NCI-H146 treated with DMSO at 0.1 percent for 48 hours (cell line): ENCODE results near the gene SRGAP2C.
"Not testable (repeated sequence)": the region's sequence is repeated elsewhere in the genome, so short reads cannot be mapped to it uniquely, and the experiment has no call there.

Experiments
- DNase-seq: peaks from one replicate; lab custom pipeline; 2025; ENCODE audit not compliant: unreplicated experiment; lab: John Stamatoyannopoulos, UW

The SRGAP2C gene

DNA sequence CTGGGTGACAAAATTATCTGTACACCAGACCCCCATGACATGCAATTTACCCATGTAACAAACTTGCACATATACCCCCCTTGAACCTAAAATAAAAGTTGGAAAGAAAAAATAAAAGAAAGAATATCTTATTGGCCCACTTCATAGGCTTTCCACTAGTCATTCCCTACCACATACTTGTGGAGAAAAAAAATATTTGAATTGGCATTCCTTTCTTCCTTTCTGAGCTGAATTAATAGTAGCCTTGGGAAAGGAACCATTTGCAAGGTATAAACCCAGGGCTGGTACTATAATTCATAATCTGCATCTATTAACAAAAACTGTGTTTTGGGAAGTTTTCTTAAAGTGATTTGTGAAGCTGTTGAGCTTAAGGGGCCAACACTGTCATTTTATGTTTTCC, 140.0 kb downstream of the SRGAP2C start:
- not testable (repeated sequence) for DNase-seq

DNA sequence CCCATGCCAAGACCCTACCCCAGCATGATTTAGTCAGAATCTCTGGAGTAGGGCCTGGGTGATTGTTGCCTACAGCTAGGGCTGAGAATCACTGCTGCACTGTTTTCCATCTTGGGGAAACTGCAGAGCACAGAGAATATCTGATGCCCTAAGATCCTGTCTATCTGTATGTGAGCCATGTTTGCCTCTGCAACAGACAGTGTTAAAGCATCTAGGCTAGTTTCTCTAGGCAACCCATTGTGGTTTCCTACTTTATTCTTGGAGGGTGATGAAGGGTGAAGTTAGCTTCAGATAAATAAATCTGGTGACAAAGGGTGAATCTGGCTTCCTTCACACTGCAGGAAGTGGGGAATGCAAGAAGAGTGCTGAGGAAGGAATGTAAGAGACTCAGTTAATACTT, 147.4 kb downstream of the SRGAP2C start:
- DNase-seq, result not testable (repeated sequence)

DNA sequence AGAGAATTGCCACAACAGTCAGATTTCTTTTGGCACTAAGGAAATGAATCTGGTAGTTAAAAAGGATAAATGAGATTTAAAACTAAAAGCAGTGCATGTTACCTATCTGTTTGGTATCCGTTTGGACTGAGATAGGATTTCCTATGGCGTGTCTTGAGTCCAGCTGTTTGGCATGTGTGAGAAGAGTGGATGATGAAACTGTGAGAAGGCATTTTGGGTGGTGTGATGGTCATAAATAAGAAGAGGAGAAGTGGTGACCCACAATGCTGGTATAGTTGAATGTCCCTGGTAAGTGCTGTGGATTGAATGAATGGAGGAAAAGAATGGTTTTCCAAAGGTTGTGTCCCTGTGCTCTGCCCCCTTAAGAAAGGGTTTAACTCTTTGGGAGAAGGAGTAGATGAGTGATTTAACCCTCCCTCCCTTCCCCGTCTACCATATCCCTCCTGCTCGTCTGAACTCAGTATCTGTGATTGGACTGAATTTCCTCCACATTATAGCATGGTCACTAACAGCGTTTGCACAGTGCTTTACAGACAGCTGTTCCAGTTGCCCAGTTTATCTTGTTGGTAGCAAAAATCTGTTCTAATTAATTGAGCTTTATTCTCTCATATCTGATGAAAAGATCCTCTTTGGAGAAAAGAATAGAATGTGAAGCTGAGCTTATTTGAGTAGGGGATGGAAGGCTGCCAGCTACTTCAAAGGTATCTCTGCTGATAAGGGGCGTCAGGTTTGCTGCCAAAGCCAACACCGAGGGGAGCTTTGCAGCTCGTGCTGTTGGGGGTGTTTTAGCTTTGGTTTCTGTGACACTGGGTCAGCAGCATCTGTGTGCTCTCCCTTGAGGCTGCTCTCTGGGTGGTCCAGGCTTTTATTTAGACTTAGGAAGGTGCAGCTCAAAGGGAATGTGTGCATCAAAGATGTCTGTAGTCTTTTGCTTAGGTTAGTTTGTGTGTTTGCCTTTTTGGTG, 148.1 kb downstream of the SRGAP2C start:
- not testable (repeated sequence) for DNase-seq

DNA sequence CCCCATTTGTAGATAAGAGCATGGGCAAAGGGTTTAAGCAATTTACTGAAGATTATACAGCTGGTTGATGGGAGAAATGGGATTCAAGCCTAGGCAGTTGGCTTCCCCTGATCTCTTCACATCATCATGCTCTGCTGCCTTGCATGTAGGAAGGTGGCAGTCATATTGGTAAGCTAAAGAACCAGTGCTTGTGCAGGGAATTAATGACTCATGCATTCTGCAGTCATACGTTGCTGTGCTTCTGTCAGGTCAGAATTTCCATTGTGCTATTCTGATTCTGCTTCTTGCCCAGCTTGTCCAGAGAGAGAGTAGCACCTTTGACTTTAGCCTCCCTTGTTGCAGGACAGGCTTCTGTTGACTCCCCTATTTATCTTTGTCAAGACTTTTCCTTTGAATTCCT, 153.2 kb downstream of the SRGAP2C start:
- not testable (repeated sequence) for DNase-seq

DNA sequence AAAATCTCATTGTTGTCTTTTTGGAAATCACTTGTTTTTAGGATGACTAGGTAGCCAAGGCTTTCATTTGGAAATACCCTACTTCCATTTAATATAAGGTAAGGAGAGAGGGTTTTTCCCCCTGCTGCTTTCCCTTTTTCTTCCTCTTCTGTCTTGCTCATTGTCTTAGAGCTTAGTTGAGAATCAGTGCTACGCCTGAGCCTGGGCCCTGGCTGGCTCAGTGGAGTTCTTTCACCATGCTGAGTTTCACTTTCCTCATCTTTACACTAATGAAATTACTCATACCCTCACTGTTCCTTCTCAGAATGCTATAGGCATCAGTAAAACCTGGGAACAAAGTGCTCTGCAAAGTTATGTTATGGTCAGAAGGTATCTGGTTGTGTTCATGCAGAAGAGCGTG, 154.8 kb downstream of the SRGAP2C start:
- not testable (repeated sequence) for DNase-seq

DNA sequence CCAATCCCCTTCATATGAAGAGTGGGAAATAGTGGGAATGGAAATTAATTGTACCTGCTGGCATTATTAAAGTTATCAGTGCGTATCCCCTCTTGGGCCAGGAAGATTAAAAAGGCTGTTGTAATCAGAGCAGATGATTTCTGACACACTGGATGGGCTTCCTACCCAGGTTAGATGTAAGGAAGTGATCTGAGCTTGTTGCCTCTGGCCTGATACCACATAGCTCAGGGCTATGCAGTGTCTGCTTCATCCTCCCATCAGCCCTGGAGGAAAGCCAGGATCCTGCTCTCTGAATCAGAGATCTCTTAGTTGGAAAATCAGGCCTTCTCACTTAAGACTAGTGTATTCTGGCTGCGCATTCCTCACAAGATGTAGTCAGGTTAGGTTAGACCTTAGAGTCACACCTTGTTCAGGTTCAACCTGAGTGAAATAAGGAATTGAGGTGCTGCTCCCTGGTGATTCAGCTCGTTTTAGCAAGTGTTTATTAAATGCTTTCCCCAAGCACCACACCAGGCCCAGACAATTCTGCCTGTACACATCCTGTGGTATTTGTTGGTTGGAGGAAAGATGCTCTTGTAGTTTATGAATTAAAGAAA, 158.6 kb downstream of the SRGAP2C start:
- DNase-seq, result not testable (repeated sequence)

DNA sequence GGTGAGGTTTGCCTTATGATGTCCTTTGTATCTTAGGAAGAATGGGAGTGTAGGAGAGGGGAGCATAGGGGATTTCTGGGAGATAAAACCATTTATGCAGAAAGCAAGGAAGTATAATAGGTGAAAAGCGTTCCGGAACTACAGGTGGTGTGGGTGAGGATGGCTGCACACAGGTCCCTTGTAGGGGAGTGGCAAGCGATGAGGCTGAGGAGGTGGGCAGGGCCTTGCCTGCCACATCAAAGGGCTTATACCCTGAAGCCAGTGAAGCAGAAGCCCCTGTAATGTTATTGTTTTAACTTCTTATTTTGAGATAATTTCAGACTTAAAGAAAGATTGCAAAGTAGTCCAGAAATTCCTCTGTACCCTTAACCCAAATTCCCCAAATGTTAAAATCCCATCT, 159.6 kb downstream of the SRGAP2C start:
- DNase-seq, result not testable (repeated sequence)

DNA sequence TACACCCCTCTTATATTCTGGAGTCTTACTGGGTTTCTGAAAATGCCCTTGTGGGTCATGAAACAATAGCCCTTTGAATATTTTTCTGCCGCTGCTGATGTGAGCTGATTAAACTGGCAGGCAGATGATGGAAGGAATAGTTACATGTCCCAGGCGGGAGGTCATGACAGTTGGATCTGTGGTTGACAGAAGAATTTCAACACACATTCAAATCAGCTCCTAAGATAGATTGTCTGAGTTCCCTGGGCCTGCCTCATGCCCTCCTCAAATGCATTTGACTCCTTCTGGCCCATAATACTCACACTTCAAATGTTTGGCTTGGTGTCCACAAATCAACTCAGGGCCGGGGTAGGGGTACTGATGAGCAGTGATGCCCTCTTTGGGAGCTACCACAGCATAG, 161.9 kb downstream of the SRGAP2C start:
- DNase-seq, result not testable (repeated sequence)

DNA sequence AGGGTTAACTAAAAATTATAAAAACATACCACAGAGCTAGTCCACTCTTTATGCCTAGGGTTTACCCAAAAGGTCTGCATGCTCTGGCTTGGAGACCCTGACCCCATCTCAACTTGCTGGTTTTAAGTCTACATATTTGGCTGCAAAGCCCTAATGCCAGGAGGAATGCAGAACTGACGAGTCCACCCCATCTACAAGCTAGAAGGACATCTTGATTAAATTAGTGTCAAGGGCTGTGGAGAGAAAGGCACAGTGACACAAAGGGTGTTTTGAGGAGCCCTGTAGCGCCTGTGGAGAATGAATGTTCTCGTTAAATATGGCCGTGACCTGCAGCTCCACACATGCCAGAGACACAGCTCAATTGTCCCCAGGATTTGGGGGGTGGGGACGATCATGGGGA, 162.7 kb downstream of the SRGAP2C start:
- not testable (repeated sequence) for DNase-seq

DNA sequence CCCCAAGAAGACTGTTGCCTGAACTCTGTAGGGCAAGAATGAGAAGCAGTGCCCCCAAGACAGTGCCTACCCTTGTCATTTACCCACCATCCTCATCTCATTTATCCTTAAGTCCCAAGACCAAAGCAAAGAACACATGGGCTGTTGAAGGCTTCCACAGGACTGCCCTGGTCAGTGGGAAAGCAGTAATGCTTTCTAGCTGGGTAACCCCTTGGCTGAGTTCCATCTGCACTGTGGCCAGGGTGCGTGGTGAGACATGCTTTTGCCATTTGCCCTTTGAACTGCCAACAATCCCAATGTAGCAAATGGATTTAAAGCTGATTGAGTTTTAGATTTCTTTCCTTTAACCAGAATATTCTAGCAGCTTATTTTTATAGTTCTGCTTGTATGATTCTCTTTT, 163.3 kb downstream of the SRGAP2C start:
- not testable (repeated sequence) for DNase-seq

DNA sequence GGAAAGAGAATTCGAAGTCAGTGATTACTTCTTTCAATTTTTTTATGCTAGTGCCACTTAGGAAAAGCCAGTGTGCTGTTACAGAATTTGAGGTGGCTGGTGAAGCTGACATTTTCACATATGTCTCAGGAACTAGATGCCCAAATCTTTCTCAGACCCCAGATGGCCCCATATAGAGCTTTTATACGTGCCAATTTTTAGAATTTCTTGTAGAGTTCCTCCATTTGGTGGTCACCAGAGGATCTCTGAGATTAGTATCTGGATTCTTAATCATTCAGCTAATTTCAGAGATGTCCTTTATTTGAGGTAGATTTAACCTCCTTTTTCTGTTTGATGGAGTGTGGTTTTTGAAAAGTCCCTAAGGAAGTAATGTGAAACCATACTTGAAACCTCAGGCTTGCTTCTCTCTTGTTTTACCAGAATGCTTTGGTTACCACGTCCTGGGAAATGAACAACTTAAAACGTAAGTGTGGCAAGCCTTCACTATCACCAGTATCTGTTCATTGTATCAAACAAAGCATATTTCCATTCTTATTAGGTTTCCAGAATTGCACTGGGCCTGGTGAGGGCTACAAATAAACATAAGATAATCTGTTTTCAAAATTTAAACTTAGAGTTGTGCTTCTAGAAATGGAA, 164.7 kb downstream of the SRGAP2C start:
- not testable (repeated sequence) for DNase-seq

DNA sequence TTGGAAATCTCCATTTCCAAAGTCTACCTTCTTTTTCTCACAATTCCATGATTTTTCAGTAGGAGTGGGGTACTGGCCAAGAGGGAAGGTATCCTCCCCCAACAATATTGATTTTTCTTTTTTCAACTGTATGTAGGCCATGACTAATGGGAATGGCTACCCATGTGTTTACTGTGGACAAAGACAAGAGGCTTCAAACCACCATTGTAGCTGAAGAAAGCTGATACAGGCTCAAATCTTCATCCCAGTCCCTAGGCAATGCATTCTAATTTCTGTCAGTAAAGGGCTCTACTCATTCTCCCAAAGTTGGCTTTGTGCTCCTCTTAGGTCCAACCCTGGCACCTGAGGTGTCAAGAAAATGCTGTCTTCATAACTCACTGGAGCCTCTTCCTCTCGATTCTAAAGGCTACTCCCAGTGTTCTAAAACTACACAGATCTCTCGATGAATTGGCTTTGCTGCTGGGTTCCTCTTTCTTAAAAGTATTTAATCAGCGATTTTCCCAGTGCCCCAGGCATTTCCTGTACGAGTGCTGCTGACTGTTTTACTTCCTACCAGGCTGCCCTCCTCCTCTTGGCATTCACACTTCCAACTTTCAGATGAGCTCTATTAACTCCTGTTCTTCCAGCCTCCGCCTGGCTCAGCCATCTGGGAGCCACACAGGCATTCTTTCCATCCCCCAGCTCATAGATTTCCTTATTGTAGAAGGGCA, 171.1 kb downstream of the SRGAP2C start:
- not testable (repeated sequence) for DNase-seq

DNA sequence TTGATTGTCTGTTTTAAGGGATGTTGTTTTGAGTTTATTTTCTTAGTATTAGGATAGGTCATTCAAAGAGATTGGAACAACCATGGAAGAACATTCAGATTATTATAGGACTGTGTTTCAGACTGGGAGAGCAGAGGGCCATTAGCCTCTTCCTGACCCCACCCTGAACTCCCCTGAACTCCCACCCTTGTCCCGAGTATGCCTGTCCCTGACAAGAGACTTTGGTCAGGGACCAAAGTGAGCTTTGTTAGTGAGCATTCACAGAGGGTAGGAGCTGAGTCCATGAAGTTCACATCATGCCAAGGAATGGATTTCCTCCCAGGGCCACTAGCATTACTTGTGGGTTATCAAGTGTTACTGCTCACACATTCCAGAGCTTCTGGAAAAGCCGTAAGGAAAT, 172.0 kb downstream of the SRGAP2C start:
- not testable (repeated sequence) for DNase-seq

DNA sequence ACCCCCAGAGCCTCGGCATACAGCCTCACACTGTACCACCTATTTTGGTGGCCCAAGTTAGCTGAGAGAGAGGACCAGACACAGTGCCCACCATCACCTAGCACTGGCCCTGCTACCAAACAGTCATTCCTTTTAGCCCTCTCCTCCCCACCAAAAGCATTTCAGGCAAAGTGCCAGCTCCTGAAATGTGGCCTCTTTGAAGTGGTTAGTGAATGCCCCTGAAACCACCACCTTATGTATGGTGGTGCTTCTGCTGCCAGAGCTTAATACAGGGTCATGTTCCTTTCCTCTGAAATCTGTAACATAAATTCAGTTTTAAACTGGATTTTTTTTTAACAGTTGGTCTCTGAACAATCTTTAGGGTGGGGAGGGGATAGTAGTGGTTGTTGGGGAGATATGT, 175.8 kb downstream of the SRGAP2C start:
- DNase-seq, result not testable (repeated sequence)

DNA sequence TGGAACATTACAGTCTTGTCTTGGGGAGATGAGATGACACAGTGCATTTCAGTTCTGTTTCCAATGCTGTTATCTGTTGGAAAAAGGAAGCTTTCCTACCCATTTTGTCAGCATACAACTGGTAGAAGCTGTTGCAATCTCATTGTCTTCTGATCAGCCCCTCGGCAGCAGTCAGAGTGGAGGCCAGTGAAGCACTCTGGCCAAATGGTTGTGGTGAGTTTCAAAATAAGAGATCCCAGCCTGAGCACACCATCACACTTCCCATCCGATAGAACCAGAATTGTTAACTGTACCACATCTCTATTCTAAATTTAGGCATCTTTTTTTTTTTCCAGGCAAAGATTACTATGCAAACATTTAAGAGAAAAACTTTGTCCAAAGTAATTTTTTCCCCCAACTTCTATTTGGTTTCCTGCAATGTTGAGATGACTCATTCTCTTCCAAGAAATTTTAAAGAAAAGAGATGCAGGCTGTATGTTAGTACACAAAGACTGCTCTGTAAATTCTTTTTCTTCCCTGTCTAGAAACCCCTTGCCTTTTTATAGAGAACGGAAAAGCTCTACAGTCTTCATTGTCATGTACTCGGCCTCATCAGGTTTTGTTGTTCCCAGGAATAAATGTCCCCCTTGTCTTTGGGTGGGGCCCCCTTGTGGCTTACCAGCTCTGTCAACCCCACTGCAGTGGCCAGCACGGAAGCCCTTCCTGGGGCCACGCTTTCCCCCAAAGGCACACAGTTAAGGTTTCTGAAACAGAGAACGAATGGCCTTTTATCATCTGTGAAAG, 176.9 kb downstream of the SRGAP2C start:
- DNase-seq, result not testable (repeated sequence)

DNA sequence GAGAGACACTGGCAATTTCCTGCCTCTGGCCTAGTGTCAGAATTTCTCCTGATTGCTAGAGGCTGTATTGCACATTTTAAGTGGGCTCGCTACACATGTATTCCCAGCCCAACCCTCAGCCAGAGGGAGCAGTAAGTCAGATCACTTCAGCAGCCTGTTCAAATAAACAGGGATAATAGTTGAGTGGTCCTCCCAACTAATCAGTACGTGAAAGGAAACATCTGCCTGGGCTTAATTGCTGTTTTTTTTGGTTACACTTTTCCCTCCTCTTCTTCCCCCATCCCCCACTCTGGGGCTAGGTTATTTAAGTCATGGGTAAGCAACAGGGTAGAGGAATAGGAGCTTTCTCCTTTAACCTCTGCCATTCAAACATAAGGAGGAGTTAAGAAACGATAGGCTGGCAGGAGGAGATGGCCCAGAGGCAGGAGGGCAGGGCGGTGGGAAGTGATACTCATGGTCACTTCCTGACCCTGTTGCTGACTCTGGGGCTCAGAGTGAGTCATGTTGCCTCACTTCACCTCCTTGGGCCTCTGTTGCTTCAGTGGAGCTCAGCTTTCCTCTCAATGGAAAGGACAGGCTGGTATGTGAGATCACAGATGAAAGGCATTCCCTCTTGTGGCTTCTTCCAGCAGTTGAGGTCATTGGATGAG, 177.6 kb downstream of the SRGAP2C start:
- DNase-seq, result not testable (repeated sequence)

DNA sequence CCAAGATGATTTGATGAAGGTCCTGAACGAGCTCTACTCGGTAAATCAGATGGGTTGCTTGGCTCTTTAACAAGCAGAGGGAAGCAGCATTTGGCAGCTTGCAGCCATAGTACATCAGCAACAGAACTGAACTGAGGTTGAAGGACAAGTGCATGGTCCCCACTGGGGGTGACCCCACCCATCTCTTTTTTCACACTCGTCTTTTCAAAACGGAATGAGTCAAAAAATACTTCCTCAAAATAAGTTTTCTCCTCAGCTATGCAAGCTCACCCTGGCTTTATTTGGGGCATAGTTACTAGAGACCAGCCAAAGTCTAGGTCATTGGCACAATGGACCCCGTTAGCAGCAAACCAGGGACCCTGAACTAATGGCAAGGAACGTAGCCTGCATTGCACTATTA, 180.5 kb downstream of the SRGAP2C start:
- DNase-seq, result not testable (repeated sequence)

DNA sequence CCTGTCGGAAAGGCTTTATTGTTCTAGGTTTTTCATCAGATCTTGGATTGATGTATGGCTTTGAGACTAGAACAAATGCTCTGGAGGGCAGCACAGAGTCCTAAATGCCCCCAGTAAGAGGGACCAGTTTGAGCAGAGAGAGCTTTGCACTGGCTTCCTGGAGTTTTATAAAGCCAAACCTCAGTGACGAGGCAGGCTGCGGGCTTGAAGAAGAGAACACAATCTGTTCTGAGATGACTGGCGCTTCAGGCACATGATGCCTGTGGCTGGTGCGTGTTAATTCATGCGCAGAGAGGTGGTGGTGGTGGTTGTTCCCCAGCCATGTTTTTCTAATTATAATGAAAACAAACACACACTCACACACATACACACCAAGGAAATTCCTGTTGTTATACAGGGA, 180.9 kb downstream of the SRGAP2C start:
- not testable (repeated sequence) for DNase-seq

DNA sequence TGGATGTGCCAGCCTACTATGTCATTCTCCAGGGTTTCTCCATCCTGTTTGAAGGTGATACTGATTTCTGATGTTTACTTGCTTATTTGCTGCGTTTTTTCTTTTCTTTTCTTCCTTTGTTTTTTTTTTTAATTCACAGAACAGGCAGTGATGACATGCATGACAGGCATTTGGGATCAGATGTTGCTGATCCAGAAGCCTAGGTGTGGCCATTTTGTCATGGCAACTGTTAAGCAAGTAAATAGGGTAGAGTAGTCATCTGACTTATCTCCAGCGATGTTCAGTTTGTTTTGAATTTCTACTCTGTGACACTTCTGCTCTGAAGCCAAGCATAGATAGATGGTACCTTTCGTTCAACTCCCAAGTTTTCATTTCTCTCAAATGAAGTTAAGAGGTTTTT, 181.4 kb downstream of the SRGAP2C start:
- not testable (repeated sequence) for DNase-seq

DNA sequence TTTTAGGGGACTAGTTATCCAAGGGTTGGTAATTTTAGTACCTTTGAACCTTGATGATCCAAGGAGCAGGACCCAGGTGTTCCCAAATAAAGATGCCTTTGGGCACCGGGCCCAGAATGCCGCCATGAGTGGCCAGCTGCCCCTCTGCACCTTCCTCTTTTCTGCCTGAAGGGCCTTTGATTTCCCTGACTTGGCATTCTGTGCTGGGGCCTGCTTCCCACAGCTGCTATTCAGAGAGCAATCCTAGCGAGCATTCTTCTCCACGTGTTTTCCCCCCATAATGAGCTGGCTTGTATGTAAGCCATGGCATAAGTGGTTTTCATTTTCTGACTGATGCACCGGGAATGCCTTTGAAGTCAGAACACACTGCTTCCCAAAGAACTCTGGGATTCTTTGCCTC, 184.1 kb downstream of the SRGAP2C start:
- DNase-seq, result not testable (repeated sequence)
